GM12878 (cell line): ENCODE results near the gene VTI1A. TPM values are rescaled to one million over a fixed set of nuclear protein-coding genes. Genes with fewer than 3 reads are reported as not detected.

ENCODE experiments used
- ATAC-seq: fragments of 200-7000 bp; cut with Tn5 transposase; 3 replicates; pipeline ENCODE4 v1.9.1; 2020; ENCODE audit warnings: mild to moderate bottlenecking, moderate library complexity
- BruUV-seq: library from RNA; stranded (reverse); fragments of 400-500 nt; replicated peaks from 2 replicates; lab custom pipeline; 2021; lab: Mats Ljungman, UMichigan
- CTCF ChIA-PET: fragments of 300-600 bp; sonication (Branson Sonifier 250); formaldehyde crosslinking; extraction: SDS; loops from one replicate; lab custom pipeline; 2021; ENCODE audit warnings: inconsistent platforms; lab: Yijun Ruan, JAX
- POLR2A ChIA-PET: fragments of 350-600 bp; formaldehyde crosslinking; extraction: SDS; loops from one replicate; lab custom pipeline; 2021; ENCODE audit warnings: inconsistent platforms; lab: Charles Lee
- RAD21 ChIA-PET: fragments of 300-600 bp; sonication (Branson Sonifier 250); formaldehyde crosslinking; loops from one replicate; lab custom pipeline; 2023; ENCODE audit warnings: antibody characterized with exemption; ENCODE audit not compliant: unreplicated experiment; lab: Charles Lee
- SMC1A ChIA-PET: fragments of 300-600 bp; sonication (Branson Sonifier 250); formaldehyde crosslinking; loops from one replicate; lab custom pipeline; 2023; ENCODE audit not compliant: unreplicated experiment, uncharacterized antibody; lab: Charles Lee
- DNase-seq: peaks from one replicate; pipeline ENCODE4 v3.0.0-alpha.2; 2011; ENCODE audit warnings: low read depth, low spot score
- FAIRE-seq: peaks from 3 replicates; lab custom pipeline; 2011; peaks lifted over from hg19 to GRCh38; lab: Jason Lieb, UNC
- H2AFZ ChIP-seq: 2 replicates; pipeline ENCODE4 v1.6.0; 2011; ENCODE audit warnings: low read depth, low read length, control low read depth; ENCODE audit not compliant: control insufficient read depth
- H3K27ac ChIP-seq: 2 replicates; pipeline ENCODE4 v1.5.1; 2011; ENCODE audit warnings: control low read depth; ENCODE audit not compliant: control insufficient read depth, insufficient read depth
- H3K27me3 ChIP-seq, 2 experiments: replicated peaks in 1 of 2; 2 replicates each; pipeline versions ENCODE4 v1.6.0 to v1.6.1; 2011; ENCODE audit warnings: low read length in 1 of 2; ENCODE audit not compliant: control insufficient read depth in 2 of 2, insufficient read depth in 2 of 2
- H3K36me3 ChIP-seq, 2 experiments: 2 replicates each; pipeline ENCODE4 v1.5.1; 2011; ENCODE audit warnings: low read length in 1 of 2; ENCODE audit not compliant: control insufficient read depth in 2 of 2, insufficient read depth in 2 of 2
- H3K4me1 ChIP-seq: 2 replicates; pipeline ENCODE4 v1.6.1; 2011; ENCODE audit warnings: mild to moderate bottlenecking, low read length, moderate library complexity, mixed read lengths; ENCODE audit not compliant: control insufficient read depth, insufficient read depth
- H3K4me2 ChIP-seq: 2 replicates; pipeline ENCODE4 v1.6.0; 2011; ENCODE audit warnings: control low read depth; ENCODE audit not compliant: control insufficient read depth, insufficient read depth
- H3K4me3 ChIP-seq: fragments of 200-600 bp; sonication (generic); 2 replicates; pipeline ENCODE4 v1.5.1; 2016
- H3K79me2 ChIP-seq: 2 replicates; pipeline ENCODE4 v1.6.0; 2011; ENCODE audit warnings: low read length; ENCODE audit not compliant: control insufficient read depth, insufficient read depth
- H3K9ac ChIP-seq: 2 replicates; pipeline ENCODE4 v1.8.0; 2011; ENCODE audit warnings: low read length, control low read depth, mixed read lengths; ENCODE audit not compliant: control insufficient read depth, insufficient read depth
- H3K9me3 ChIP-seq: replicated peaks from 3 replicates; pipeline ENCODE4 v1.5.1; 2011; ENCODE audit warnings: mild to moderate bottlenecking, low read length; ENCODE audit not compliant: control insufficient read depth, insufficient read depth
- H4K20me1 ChIP-seq: 2 replicates; pipeline ENCODE4 v1.6.0; 2011; ENCODE audit not compliant: control insufficient read depth, insufficient read depth
- CEBPB ChIP-seq, 2 experiments: fragments of 150-350 bp in 1 of 2; IDR thresholded peaks; 2 replicates each; pipeline ENCODE4 v1.6.1; 2012 to 2014; ENCODE audit warnings: low read depth in 2 of 2, low read length in 2 of 2, borderline replicate concordance in 1 of 2, inconsistent platforms in 1 of 2
- FOS ChIP-seq: IDR thresholded peaks from 3 replicates; pipeline ENCODE4 v1.6.1; 2011; ENCODE audit warnings: borderline replicate concordance; ENCODE audit not compliant: insufficient read length; ENCODE audit errors: extremely low read depth
- NRF1 ChIP-seq: conservative IDR thresholded peaks from 2 replicates; pipeline ENCODE4 v1.6.1; 2011; ENCODE audit warnings: mild to moderate bottlenecking, low read depth, low read length, improper control_type of control experiment
- POLR2AphosphoS5 ChIP-seq: IDR thresholded peaks from 2 replicates; pipeline ENCODE4 v1.6.1; 2011; ENCODE audit warnings: mild to moderate bottlenecking, low read length, inconsistent platforms
- SP1 ChIP-seq: IDR thresholded peaks from one replicate; pipeline ENCODE4 v1.6.1; 2011; ENCODE audit warnings: low read depth, low read length
- whole genome bisulfite sequencing: methylation state at CpG from one replicate; pipeline ENCODE4 v1.1.6; 2016; ENCODE audit warnings: low lambda C conversion rate; ENCODE audit not compliant: insufficient replicate concordance, insufficient coverage; ENCODE audit errors: missing lambda C conversion rate; 5-methylcytosine and 5-hydroxymethylcytosine counted together
- in situ Hi-C: fragments of 300-500 bp; cut with MboI; formaldehyde crosslinking; loops from 9 replicates; pipeline ENCODE4 v1.14.3; 2018; ENCODE audit warnings: mixed read lengths
- intact Hi-C: fragments of 100-400 bp; cut with micrococcal nuclease; formaldehyde crosslinking; loops from one replicate; pipeline ENCODE4 v1.14.2; 2022; ENCODE audit not compliant: unreplicated experiment
- polyA plus RNA-seq, 11 experiments: library from polyadenylated mRNA; depleted of rRNA in 4 of 11; unstranded in 6 of 11; stranded (reverse) in 5 of 11; fragments of >200 nt; fragmentation: Nextera tagmentation in 4 of 11; fragmentation: Illumina TruSeq in 1 of 11; extraction: Ambion mirVana in 4 of 11; extraction: Trizol in 1 of 11; gene quantifications; 1 replicate in 1 of 11; 2 replicates in 10 of 11; pipeline versions ENCODE4 v1.2.1 to v1.2.3, GENCODE V29; 2011 to 2016; ENCODE audit warnings: inconsistent platforms in 2 of 11, missing spikeins in 2 of 11, low read depth in 1 of 11
- total RNA-seq, 4 experiments: library from RNA; depleted of rRNA in 3 of 4; stranded (reverse); fragments of >200 nt in 3 of 4; fragmentation: Illumina TruSeq in 1 of 4; extraction: Trizol in 1 of 4; gene quantifications; 2 replicates each; pipeline versions ENCODE4 v1.2.1 to v1.2.3, GENCODE V29; 2013 to 2021
- TF ChIP-seq, protein P1 (sequence below): IDR thresholded peaks from 2 replicates; pipeline ENCODE4 v1.6.1; 2012; ENCODE audit warnings: low read depth, low read length, improper control_type of control experiment
- TF ChIP-seq, protein P2 (sequence below): fragments of 450-650 bp; IDR thresholded peaks from 2 replicates; pipeline ENCODE4 v1.6.1; 2017; ENCODE audit warnings: mild to moderate bottlenecking, moderate library complexity
- TF ChIP-seq, protein P3 (sequence below): fragments of 150-350 bp; IDR thresholded peaks from 2 replicates; pipeline ENCODE4 v1.6.1; 2014; ENCODE audit warnings: mild to moderate bottlenecking, low read depth, low read length
- TF ChIP-seq, protein P4 (sequence below): fragments of 150-350 bp; IDR thresholded peaks from 2 replicates; pipeline ENCODE4 v1.6.1; 2016; ENCODE audit warnings: low read depth, low read length

Gene VTI1A
- total and polyA plus RNA-seq, 10 of the 15 experiments (the other 5 are each of a cell fraction or from before 2014, with no cell fraction given): 12.4 to 43.2 (median 27.5) TPM

DNA sequence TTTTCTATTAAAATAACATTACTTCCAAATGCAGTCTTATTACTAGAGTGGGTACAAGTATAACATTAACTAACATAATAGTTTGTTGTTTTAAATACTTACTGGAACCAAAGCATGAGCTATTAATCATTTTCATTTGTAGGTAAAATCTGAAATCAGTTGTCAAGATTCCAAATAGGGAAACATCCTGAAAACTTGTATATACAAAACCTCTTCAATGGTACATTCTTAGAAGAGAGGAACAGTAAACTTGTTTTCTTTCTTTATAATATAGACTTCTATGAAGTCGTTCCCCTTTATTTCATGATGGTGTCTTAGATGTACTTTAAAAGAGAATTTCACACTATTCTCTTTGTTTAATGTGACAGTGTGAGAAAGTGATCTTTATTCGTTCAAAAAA lies 85.9 kb downstream of the VTI1A start (continued):
- no peak for TF ChIP-seq POLR2AphosphoS5
- TF ChIP-seq, protein P1, sequence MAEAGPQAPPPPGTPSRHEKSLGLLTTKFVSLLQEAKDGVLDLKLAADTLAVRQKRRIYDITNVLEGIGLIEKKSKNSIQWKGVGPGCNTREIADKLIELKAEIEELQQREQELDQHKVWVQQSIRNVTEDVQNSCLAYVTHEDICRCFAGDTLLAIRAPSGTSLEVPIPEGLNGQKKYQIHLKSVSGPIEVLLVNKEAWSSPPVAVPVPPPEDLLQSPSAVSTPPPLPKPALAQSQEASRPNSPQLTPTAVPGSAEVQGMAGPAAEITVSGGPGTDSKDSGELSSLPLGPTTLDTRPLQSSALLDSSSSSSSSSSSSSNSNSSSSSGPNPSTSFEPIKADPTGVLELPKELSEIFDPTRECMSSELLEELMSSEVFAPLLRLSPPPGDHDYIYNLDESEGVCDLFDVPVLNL: no peak

DNA sequence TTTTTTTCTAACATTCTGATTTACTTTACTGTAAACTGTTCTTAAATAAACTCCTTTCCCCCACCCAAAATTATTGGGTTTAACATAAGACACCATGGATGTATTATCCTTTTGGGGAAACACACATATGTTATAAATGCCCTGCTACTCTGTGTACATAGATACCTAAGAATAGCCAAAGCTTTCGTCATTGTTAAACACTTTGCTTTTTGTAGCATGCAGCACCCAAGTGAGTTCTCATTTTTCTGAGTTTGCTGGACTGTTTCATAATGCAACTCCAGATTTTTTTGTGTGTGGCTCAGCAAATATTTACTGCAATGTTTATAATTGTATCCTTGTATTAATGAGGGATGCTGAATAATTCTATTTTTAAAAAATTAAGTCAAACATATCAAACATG lies 86.9 kb downstream of the VTI1A start:
- H3K4me2 ChIP-seq: no peak overlapping the region
- WGBS: 96% methylated on average over 1 of the region's 1 CpG
- ChIA-PET SMC1A (interaction anchor here (0.6 to 1.0 kb wide), 2 partner anchors 11 to 108 kb away, joined by 3 to 4 read pairs; no protein-coding TSS in a partner anchor), CTCF (interaction anchor here (0.7 to 1.4 kb wide), 2 partner anchors 11 to 61 kb away, joined by 3 read pairs; no protein-coding TSS in a partner anchor), RAD21 (no interaction called here), POLR2A (no interaction called here)
- ATAC-seq: no peak
- H3K4me1 ChIP-seq: peaks cover 18% of the 10 kb centered on the region
- in situ Hi-C loops: no loop called here
- no peak overlapping the region for H3K27ac ChIP-seq
- no peak for DNase-seq
- FAIRE-seq: no peak
- no peak overlapping the region for H2AFZ ChIP-seq
- intact Hi-C loops: no loop called here
- peaks cover 0 to 4% of the 10 kb centered on the region in 2 experiments; a peak in 2 of 4 replicates for H3K36me3 ChIP-seq
- peaks cover 5% of the 10 kb centered on the region for H3K9me3 ChIP-seq
- BruUV-seq: no TSS peak
- no peak overlapping the region for H3K4me3 ChIP-seq
- no peaks in the 10 kb centered on the region for H3K27me3 ChIP-seq
- H3K9ac ChIP-seq: no peak overlapping the region
- H4K20me1 ChIP-seq: no peaks in the 10 kb centered on the region
- H3K79me2 ChIP-seq: no peaks in the 10 kb centered on the region
- TF ChIP-seq CEBPB (IDR thresholded peaks at IDR 0.05; ENCODE audit: borderline replicate concordance in 1 of 2, low read depth in 2 of 2, low read length in 2 of 2) (no peak), NRF1 (no peak), SP1 (no peak), FOS (no peak)
- TF ChIP-seq, protein P2, sequence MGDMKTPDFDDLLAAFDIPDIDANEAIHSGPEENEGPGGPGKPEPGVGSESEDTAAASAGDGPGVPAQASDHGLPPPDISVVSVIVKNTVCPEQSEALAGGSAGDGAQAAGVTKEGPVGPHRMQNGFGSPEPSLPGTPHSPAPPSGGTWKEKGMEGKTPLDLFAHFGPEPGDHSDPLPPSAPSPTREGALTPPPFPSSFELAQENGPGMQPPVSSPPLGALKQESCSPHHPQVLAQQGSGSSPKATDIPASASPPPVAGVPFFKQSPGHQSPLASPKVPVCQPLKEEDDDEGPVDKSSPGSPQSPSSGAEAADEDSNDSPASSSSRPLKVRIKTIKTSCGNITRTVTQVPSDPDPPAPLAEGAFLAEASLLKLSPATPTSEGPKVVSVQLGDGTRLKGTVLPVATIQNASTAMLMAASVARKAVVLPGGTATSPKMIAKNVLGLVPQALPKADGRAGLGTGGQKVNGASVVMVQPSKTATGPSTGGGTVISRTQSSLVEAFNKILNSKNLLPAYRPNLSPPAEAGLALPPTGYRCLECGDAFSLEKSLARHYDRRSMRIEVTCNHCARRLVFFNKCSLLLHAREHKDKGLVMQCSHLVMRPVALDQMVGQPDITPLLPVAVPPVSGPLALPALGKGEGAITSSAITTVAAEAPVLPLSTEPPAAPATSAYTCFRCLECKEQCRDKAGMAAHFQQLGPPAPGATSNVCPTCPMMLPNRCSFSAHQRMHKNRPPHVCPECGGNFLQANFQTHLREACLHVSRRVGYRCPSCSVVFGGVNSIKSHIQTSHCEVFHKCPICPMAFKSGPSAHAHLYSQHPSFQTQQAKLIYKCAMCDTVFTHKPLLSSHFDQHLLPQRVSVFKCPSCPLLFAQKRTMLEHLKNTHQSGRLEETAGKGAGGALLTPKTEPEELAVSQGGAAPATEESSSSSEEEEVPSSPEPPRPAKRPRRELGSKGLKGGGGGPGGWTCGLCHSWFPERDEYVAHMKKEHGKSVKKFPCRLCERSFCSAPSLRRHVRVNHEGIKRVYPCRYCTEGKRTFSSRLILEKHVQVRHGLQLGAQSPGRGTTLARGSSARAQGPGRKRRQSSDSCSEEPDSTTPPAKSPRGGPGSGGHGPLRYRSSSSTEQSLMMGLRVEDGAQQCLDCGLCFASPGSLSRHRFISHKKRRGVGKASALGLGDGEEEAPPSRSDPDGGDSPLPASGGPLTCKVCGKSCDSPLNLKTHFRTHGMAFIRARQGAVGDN: no peak
- TF ChIP-seq, protein P3, sequence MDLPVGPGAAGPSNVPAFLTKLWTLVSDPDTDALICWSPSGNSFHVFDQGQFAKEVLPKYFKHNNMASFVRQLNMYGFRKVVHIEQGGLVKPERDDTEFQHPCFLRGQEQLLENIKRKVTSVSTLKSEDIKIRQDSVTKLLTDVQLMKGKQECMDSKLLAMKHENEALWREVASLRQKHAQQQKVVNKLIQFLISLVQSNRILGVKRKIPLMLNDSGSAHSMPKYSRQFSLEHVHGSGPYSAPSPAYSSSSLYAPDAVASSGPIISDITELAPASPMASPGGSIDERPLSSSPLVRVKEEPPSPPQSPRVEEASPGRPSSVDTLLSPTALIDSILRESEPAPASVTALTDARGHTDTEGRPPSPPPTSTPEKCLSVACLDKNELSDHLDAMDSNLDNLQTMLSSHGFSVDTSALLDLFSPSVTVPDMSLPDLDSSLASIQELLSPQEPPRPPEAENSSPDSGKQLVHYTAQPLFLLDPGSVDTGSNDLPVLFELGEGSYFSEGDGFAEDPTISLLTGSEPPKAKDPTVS: no peak
- TF ChIP-seq, protein P4, sequence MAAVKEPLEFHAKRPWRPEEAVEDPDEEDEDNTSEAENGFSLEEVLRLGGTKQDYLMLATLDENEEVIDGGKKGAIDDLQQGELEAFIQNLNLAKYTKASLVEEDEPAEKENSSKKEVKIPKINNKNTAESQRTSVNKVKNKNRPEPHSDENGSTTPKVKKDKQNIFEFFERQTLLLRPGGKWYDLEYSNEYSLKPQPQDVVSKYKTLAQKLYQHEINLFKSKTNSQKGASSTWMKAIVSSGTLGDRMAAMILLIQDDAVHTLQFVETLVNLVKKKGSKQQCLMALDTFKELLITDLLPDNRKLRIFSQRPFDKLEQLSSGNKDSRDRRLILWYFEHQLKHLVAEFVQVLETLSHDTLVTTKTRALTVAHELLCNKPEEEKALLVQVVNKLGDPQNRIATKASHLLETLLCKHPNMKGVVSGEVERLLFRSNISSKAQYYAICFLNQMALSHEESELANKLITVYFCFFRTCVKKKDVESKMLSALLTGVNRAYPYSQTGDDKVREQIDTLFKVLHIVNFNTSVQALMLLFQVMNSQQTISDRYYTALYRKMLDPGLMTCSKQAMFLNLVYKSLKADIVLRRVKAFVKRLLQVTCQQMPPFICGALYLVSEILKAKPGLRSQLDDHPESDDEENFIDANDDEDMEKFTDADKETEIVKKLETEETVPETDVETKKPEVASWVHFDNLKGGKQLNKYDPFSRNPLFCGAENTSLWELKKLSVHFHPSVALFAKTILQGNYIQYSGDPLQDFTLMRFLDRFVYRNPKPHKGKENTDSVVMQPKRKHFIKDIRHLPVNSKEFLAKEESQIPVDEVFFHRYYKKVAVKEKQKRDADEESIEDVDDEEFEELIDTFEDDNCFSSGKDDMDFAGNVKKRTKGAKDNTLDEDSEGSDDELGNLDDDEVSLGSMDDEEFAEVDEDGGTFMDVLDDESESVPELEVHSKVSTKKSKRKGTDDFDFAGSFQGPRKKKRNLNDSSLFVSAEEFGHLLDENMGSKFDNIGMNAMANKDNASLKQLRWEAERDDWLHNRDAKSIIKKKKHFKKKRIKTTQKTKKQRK: no peak
